HG03565 (cell line): Measurements from ENCODE around the gene ATP2B2.

Experiments
- ATAC-seq: cut with Tn5 transposase; IDR thresholded peaks from one replicate; pipeline ENCODE4 v1.9.1; 2021; ENCODE audit warnings: mild to moderate bottlenecking, moderate library complexity; ENCODE audit not compliant: unreplicated experiment

Gene ATP2B2

GRCh38 chr3:10335871-10336622 lies 169.3 kb downstream of the ATP2B2 start:
- ATAC-seq = no peak

DNA sequence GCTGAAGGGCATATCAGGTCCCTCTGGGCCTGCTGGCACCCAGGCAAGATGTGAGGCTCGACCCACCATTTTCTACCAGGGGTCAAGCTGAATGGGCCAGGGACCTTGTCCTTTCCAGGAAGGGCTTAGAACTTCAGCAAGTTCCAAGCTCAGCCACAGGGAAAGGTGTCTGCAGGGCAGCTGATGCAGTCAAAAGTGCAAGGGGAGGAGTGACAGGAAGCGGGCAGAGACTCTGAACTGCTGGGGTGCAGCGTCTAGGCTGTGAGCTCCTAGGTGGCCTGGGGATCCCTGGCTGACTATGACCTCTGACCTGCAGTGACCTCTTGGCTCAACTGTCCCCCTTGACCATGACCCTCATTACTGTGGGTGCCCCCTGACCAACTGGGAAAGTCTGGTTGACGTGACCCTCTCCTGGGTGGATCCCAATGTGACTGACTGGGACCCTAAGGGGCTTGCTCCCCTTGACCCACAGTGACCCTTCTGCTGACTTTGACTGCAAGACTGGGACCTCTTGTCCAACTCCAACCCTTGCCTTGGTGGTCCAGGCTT lies 170.1 kb downstream of the ATP2B2 start:
- ATAC-seq = no peak

DNA sequence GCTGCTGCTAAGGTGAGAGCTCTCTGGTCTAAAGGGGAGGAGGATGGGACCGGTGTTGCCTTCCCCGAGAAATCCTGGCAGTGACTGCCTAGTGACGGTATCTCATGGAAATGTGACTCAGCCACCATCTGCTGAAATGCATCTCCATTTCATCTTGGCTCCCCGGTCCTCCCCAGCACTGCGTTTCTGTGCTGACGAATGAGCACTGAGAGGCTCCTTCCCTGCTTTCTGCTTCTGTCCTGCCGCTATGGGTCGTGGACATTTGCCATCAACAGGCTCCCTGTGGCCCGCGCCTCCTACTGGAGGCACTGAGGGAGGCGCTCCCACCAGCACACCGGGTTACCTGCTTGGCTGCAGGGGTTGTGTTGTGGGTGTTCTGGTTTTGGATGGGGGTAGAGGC lies 170.9 kb downstream of the ATP2B2 start:
- ATAC-seq = no peak

- ATAC-seq = no peak
These were observed 171.3 kb downstream of the ATP2B2 start for GRCh38 chr3:10334042-10334441.

GRCh38 chr3:10333349-10333650 lies 172.1 kb downstream of the ATP2B2 start:
- ATAC-seq = no peak

DNA sequence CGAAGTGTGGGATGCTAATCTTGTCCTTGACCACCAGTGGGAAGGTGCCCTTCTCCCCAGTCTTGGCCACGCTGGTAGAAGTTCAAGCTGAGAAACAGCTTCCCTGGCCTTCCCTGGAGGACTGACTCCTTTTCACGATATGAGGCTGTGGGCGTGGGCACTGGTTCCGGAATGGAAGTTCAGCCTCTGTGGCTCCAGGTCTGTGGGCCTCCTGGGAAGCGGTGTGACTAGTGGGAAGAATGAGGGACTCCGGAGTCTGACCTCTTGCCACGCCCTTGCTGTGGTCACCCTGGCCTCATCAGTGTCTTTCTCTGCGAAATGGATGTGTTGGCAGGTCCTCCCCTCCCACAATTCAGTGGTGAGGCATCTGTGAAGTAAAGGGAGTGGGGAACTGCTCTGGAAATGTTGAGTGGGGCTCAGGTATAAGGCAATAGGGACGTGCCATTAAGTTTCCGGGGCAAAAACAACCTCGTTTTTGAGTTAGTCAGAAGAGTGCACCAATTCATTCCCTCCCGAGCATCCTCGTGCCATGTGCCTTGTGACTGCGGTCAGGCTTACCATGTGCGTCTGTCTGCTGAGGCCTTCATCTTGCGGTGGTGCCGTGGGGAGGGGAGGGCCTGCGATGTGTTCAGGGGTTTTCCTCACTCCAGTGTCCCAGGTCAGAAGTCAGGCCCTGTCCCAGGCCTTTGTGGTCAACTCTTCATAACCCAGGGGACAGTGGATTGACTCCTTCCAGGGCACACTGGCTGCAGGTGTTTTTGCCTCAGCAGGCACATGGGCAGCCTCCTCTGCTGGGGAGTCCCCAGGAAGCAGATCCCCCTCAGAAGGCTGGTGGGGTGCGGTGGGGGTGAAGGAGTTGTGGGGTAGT lies 172.7 kb downstream of the ATP2B2 start:
- no peak for ATAC-seq

DNA sequence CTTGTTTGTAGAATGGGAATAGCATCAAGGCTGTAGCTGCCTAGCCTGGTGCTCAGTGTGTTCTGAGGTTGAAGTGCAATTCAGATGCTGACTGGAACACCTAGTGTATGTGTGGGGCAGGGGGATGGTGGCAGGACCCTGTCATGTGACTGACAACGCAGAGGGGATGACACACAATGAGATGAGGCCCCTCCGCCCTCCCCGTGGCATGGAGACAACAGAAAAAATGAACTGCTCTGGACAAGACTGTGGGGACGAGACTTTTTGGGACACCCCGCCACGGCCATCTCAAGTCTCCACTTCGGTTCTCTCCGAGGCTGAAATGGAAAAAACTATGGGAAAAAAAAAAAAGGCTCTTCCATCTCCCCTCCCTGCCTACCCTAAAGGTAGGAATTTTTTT lies 174.1 kb downstream of the ATP2B2 start:
- ATAC-seq = no peak

DNA sequence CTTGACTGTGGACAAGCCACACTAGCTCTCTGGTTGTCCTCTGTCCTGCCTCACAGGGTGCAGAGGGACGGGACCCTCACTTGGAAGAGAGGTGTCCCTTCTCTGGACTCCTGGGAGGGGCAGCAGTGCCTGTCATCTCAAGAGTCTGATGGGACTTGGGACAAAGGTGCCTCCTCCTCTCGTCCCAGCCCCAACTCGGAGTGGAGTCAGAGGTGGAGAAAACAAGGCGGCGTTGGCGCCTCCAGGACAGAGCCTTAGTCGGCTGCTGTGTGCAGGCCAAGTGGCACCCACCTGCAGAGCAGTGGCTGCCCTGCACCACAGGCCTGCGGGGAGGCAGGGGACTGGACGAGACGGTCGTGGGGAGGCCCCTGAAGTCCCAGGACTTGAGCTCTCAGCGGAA lies 175.1 kb downstream of the ATP2B2 start:
- ATAC-seq = no peak

DNA sequence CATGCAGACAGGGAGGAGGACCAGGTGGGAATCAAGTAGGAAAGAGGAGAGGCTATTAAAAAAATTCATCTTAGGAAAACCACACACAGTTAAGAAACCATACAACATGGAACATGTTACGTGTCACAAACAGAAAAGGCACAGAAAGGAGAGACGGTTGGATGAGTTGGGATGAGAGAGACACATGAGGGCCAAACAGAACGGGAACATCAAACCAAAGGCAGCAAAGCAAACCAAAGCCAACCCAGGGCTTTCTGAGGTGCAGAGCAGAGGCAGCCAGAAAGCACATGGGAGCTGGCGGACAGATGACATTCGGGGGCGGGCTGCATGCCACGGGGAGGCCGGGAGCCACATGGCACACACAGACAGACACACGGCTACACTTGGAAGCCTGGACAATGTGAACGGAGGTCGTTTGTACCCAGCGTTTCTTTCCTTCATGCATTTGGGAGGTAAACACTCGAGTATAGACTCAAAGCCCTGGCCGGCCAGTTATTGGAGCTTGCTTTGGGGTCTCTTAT lies 175.8 kb downstream of the ATP2B2 start:
- ATAC-seq = no peak

- ATAC-seq = no peak
These were observed 176.8 kb downstream of the ATP2B2 start for GRCh38 chr3:10328460-10329071.

DNA sequence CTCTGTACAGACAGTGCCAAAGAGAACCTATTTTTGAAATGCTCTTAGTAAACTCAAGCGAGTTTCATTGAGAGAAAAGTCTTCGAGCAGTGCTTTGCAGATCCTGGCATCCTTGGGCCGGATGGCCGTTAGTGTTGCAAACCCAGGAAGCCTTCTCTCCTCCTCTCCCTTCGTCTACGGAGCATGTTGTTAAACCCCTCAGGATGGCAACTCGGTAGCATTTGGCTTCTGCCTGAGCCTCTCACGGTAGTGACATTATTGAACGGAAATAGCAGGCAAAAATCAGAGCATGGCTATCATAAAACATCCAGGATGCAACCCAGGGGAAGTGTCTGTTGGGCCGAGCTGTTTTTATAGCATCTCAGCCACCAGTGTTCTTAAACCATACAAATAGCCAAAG lies 177.8 kb downstream of the ATP2B2 start:
- no peak for ATAC-seq

DNA sequence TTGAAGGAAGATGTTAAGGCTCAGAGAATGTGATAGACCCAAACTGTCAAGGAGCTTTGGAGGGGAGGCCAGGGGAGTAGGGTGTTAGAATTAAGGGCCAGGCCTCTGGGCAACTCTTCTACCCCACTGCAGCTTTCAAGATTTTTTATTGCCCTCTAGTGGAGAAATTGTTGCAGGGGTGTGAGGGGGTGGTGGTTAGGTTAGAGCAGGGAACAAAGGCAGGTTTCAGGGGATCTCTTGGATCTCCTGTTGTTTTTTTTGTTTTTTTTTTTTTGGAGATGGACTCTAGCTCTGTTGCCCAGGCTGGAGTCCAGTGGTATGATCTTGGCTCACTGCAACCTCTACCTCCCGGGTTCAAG lies 183.1 kb downstream of the ATP2B2 start:
- no peak for ATAC-seq

DNA sequence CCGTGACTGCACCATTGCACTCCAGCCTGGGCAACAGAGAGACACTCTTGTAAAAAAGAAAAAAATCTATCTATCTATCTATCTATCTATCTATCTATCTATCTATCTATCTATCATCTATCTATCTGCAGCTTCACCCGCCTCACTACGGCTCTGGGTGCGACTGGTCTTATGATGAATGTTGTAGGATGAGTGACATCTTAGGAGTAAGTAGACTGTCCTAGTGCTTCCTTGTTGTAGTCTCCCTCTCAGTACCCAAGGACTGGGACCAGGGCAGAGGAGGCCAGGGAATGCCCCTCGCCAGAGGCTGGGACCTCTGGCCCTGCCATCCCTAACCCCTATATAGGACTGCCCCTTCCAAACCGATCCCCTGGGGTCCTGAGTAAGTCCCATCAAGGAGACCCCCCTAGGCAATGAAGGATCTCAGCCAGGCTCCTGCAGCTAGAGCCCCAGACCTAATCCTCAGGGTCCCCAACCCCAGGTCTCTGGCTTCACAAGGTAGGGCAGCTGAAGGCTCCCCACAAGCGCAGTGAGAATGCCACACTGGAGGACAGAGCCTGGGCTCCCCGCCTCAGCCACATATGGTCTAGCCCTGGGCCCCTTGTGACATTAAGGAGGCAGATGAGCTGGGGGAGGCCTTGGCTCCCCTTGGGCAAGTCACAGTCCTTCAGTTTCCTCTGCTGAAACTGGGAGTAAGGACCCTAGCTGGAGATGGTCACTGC lies 183.6 kb downstream of the ATP2B2 start:
- ATAC-seq = no peak

DNA sequence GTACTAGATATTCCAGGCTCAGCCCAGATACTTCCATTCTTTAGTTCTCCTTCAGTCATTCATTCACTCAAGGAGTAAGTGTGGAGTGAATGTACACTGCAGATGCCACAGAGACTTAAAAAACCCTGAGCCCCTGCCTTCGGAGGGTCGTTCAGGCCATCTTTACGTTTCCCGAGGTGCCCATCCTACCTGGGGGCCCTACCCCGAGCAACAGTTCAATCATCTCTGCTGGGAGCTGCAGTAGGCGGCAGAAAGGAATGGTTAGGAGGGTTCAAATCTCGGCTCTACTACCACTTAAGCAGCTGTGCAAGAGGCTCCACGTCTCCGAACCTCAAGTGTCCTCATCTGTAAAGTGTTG lies 185.1 kb downstream of the ATP2B2 start:
- no peak for ATAC-seq

GRCh38 chr3:10319804-10320203 lies 185.6 kb downstream of the ATP2B2 start:
- no peak for ATAC-seq

GRCh38 chr3:10319251-10319650 lies 186.1 kb downstream of the ATP2B2 start:
- ATAC-seq = no peak

GRCh38 chr3:10317961-10318350 lies 187.4 kb downstream of the ATP2B2 start:
- ATAC-seq = no peak

GRCh38 chr3:10317311-10317960 lies 187.9 kb downstream of the ATP2B2 start:
- no peak for ATAC-seq

DNA sequence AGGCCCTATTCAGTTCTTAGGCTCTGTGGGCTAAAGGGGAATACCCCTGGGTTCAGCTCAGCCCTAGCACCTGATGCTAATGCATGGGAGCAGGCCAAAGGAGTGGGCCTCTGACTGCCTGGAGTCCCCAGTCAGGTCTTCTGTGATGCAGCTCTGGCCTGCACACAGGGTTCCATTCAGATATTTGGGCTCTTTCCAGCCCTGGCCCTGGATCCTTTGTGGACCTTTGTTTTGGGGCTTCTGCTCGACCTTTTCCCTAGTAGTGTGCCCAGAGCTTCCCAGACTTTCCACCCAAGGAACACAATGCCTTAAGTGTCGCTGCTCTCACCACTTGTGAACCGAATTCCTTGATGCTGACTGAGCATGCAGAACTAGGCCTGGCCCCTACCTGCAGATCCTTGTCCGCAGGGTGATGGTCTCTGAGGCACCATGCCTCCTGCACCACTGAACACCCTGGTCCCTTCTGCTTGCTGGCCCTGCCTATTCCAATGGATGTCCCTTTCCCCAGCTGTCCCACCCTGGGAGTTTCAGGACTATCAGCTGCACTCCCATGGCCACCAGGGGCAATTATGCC lies 189.5 kb downstream of the ATP2B2 start:
- ATAC-seq = no peak

DNA sequence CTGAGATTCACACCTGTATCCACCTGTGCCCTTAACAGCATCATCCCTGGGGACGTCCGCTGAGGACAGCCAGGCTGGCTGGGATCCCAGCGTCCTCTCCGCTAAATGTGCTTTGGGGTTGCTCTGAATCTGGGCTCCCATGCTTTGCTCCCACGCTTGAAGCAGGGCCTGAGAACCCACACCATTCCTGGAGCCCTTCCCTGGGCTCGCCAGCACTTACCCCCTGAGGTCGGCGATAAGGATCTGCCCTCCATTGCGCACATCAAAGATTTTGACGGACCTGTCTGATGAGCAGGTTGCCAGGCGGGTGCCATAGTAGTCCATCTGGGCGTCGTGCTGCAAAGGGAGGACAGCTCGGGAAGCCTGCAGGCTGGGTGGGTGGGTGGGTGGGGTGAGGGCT lies 190.3 kb downstream of the ATP2B2 start:
- no peak for ATAC-seq
